Measurements from ENCODE around the gene IL18. TPM values are rescaled to one million over a fixed set of nuclear protein-coding genes. Genes with fewer than 3 reads are reported as not detected.

IL18 gene
- total RNA-seq, 1 experiment from 2014 or later = 0.31 TPM

DNA sequence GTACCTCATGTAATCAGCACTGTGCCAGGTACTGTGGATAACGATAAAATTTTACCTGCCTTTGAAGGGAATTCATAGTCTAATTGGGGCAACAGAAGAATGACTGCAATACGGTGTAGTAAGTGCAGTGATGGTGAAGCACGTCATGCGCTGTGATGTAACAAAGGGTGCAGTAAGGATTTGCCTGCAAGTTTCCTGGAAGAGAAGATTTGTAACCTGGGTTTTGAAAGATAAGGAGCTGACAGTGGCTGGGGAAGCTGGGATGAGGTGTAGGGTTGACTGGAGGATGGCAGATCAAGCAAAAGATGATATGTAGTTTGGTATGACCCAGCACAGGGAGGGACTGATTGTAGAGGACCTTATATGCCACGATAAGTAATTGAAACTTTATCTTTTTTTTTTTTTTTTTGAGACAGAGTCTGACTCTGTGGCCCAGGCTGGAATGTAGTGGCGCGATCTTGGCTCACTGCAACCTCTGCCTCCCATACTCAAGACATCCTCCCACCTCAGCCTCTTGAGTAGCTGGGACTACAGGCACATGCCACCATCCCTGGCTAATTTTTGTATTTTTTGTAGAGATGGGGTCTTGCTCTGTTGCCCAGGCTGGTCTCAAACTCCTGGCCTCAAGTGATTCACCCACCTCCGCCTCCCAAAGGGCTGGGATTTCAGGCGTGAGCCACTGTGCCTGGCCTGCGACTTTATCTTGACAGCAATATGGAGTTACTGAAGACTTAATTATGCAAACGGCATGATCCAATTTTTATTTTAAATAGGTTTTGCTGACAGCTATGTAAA lies 66.0 kb downstream of the IL18 start:
- no peak overlapping the region for H3K23ac ChIP-seq (ENCODE audit: insufficient read length, low read depth, low read length)
- Mint-ChIP-seq H3K27ac (0 out of 7 replicates have a peak overlapping the region, but pooled peaks of 1 of the 3 experiments have one; percentile 24), H3K9me3 (no peaks in the 10 kb centered on the region)

More for the DNA sequence above, 66.0 kb downstream of the IL18 start:
- H3K27ac ChIP-seq (ENCODE audit: insufficient read length, low read depth, low read length) = no peak overlapping the region
- WGBS (ENCODE audit: extremely low coverage, insufficient read length, low lambda C conversion rate) = no CpG with 5 or more reads among the region's 11 CpGs
- no peaks in the 10 kb centered on the region for H3K27me3 ChIP-seq (ENCODE audit: insufficient read depth, low read length)
- no peak overlapping the region for H2BK12ac ChIP-seq (ENCODE audit: insufficient read length, low read depth, low read length)
- no peak overlapping the region for H2BK5ac ChIP-seq (ENCODE audit: insufficient read length, low read length)
- no peaks in the 10 kb centered on the region for H3K79me2 ChIP-seq (ENCODE audit: insufficient read depth, low read length)
- H3K36me3 Mint-ChIP-seq (ENCODE audit: insufficient read depth in 1 of 3, low read depth in 3 of 3) = peaks cover 4 to 16% (median 12%) of the 10 kb centered on the region in 3 experiments; a peak in 6 of 7 replicates
- no peak overlapping the region for H3K14ac ChIP-seq (ENCODE audit: insufficient read depth, low read length)
- H3K18ac ChIP-seq (ENCODE audit: insufficient read length, low read depth, low read length) = no peak overlapping the region
- no peak overlapping the region for H2BK15ac ChIP-seq (ENCODE audit: low read depth, low read length)
- H2AK5ac ChIP-seq (ENCODE audit: insufficient read length, low read length) = no peak overlapping the region
- no peak overlapping the region for H3K4me3 Mint-ChIP-seq
- no peaks in the 10 kb centered on the region for H3K79me1 ChIP-seq (ENCODE audit: insufficient read depth, low read depth, low read length, poor library complexity, severe bottlenecking)
- H3K9me3 ChIP-seq (ENCODE audit: control insufficient read depth, low read depth, low read length) = no peaks in the 10 kb centered on the region
- no peak overlapping the region for H4K8ac ChIP-seq (replicated peaks; ENCODE audit: insufficient read length, low read depth, low read length)
- H2BK20ac ChIP-seq (ENCODE audit: low read depth, low read length, poor library complexity, severe bottlenecking) = no peak overlapping the region
- H3K9ac ChIP-seq (ENCODE audit: extremely low read depth, insufficient read length, low read length) = no peak overlapping the region
- no peak overlapping the region for H2BK120ac ChIP-seq (ENCODE audit: low read depth, low read length, poor library complexity, severe bottlenecking)
- H3K4me1 Mint-ChIP-seq = no peaks in the 10 kb centered on the region
- no peak for DNase-seq
- no peak overlapping the region for H3K56ac ChIP-seq (ENCODE audit: insufficient read length, low read depth, low read length)
- H3K23me2 ChIP-seq (ENCODE audit: insufficient read length, low read depth, low read length, poor library complexity, severe bottlenecking) = no peaks in the 10 kb centered on the region
- no peaks in the 10 kb centered on the region for H4K20me1 ChIP-seq (ENCODE audit: control insufficient read depth, insufficient read depth, insufficient read length)
- no peak overlapping the region for H4K5ac ChIP-seq (ENCODE audit: insufficient read length, low read depth, low read length)
- H4K91ac ChIP-seq (ENCODE audit: insufficient read length, low read depth, low read length) = no peak overlapping the region
- TF ChIP-seq, protein P1, sequence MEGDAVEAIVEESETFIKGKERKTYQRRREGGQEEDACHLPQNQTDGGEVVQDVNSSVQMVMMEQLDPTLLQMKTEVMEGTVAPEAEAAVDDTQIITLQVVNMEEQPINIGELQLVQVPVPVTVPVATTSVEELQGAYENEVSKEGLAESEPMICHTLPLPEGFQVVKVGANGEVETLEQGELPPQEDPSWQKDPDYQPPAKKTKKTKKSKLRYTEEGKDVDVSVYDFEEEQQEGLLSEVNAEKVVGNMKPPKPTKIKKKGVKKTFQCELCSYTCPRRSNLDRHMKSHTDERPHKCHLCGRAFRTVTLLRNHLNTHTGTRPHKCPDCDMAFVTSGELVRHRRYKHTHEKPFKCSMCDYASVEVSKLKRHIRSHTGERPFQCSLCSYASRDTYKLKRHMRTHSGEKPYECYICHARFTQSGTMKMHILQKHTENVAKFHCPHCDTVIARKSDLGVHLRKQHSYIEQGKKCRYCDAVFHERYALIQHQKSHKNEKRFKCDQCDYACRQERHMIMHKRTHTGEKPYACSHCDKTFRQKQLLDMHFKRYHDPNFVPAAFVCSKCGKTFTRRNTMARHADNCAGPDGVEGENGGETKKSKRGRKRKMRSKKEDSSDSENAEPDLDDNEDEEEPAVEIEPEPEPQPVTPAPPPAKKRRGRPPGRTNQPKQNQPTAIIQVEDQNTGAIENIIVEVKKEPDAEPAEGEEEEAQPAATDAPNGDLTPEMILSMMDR (conservative IDR thresholded peaks at IDR 0.05) = no peak
- H3K4ac ChIP-seq (ENCODE audit: low read depth, low read length) = no peak overlapping the region
- no peak overlapping the region for H3T11ph ChIP-seq (ENCODE audit: low read length)
- H3K4me2 ChIP-seq (ENCODE audit: insufficient read depth, insufficient read length, low read length) = no peak overlapping the region
- no peaks in the 10 kb centered on the region for H3K27me3 Mint-ChIP-seq (ENCODE audit: low read depth)
- H2AFZ ChIP-seq (ENCODE audit: low read length) = no peak overlapping the region
- no peaks in the 10 kb centered on the region for H3K4me1 ChIP-seq (ENCODE audit: insufficient read depth, low read length)

Data from H9 (cell line).